Activated CD4-positive, alpha-beta T cell treated with anti-CD3 and anti-CD28 coated beads for 24 hours (primary cell): ENCODE results near the gene TTC28.
"Not testable (repeated sequence)": the region's sequence is repeated elsewhere in the genome, so short reads cannot be mapped to it uniquely, and the experiment has no call there.

Experiments used
- DNase-seq, 2 donors: peaks; one replicate each; pipeline ENCODE4 v3.0.0-alpha.2; 2020; ENCODE audit warnings: low read depth in 2 of 2

TTC28 gene

GRCh38 chr22:28407645-28408044 is 272.0 kb downstream of the TTC28 start:
- no peak for DNase-seq

GRCh38 chr22:28406246-28406645 is 273.4 kb downstream of the TTC28 start:
- DNase-seq = no peak

GRCh38 chr22:28405588-28405987 is 274.1 kb downstream of the TTC28 start:
- DNase-seq = no peak

GRCh38 chr22:28402539-28402938 is 277.1 kb downstream of the TTC28 start:
- DNase-seq = no peak

GRCh38 chr22:28402060-28402459 is 277.6 kb downstream of the TTC28 start:
- DNase-seq = no peak

- DNase-seq = no peak
These were observed 280.7 kb downstream of the TTC28 start for GRCh38 chr22:28398981-28399380.

- no peak for DNase-seq
These were observed 281.3 kb downstream of the TTC28 start for GRCh38 chr22:28398355-28398754.

- no peak for DNase-seq
These were observed 282.3 kb downstream of the TTC28 start for GRCh38 chr22:28397306-28397705.

- no peak for DNase-seq
These were observed 283.5 kb downstream of the TTC28 start for GRCh38 chr22:28395920-28396753.

- DNase-seq = no peak
These were observed 284.1 kb downstream of the TTC28 start for GRCh38 chr22:28395520-28395919.

- DNase-seq = no peak
These were observed 285.0 kb downstream of the TTC28 start for GRCh38 chr22:28394513-28395110.

GRCh38 chr22:28381429-28382167 is 298.0 kb downstream of the TTC28 start:
- DNase-seq = no peak

- no peak for DNase-seq
These were observed 299.7 kb downstream of the TTC28 start for GRCh38 chr22:28379951-28380350.

GRCh38 chr22:28379075-28379779 is 300.4 kb downstream of the TTC28 start:
- no peak for DNase-seq

- DNase-seq = no peak
These were observed 303.7 kb downstream of the TTC28 start for GRCh38 chr22:28375761-28376534.

GRCh38 chr22:28373831-28374230 is 305.8 kb downstream of the TTC28 start:
- no peak for DNase-seq

- DNase-seq = no peak
These were observed 309.8 kb downstream of the TTC28 start for GRCh38 chr22:28369854-28370253.

- no peak for DNase-seq
These were observed 312.8 kb downstream of the TTC28 start for GRCh38 chr22:28366856-28367255.

- DNase-seq = no peak
These were observed 314.3 kb downstream of the TTC28 start for GRCh38 chr22:28365371-28365770.

GRCh38 chr22:28364105-28364504 is 315.5 kb downstream of the TTC28 start:
- not testable (repeated sequence) for DNase-seq

GRCh38 chr22:28360939-28361338 is 318.7 kb downstream of the TTC28 start:
- no peak for DNase-seq
